PFSK-1 (cell line): ENCODE data around the gene IFNG-AS1.

ENCODE experiments used
- FOXP2 ChIP-seq: optimal IDR thresholded peaks from 2 replicates; pipeline ENCODE3; 2011; ENCODE audit warnings: borderline replicate concordance, control low read depth, inconsistent platforms; ENCODE audit not compliant: insufficient read depth; ENCODE audit errors: extremely low read length, extremely low read depth
- POLR2AphosphoS5 ChIP-seq: IDR thresholded peaks from 2 replicates; pipeline ENCODE4 v1.6.1; 2012; ENCODE audit warnings: low read depth, mild to moderate bottlenecking, control low read depth, low read length, moderate library complexity
- SIN3A ChIP-seq: IDR thresholded peaks from 2 replicates; pipeline ENCODE4 v1.6.1; 2012; ENCODE audit warnings: mild to moderate bottlenecking, low read length, moderate library complexity, borderline replicate concordance; ENCODE audit not compliant: insufficient read depth
- TAF1 ChIP-seq: IDR thresholded peaks from 2 replicates; pipeline ENCODE4 v1.6.1; 2012; ENCODE audit warnings: low read length, control low read depth, borderline replicate concordance; ENCODE audit not compliant: insufficient read depth
- TF ChIP-seq, protein P1 (sequence below), 2 experiments: IDR thresholded peaks; 2 replicates each; pipeline versions ENCODE4 v1.6.1 to v1.8.0; 2011 to 2012; ENCODE audit warnings: low read depth in 2 of 2, low read length in 2 of 2, control low read depth in 1 of 2, inconsistent platforms in 1 of 2, mild to moderate bottlenecking in 1 of 2, moderate library complexity in 1 of 2; ENCODE audit not compliant: insufficient read depth in 1 of 2

IFNG-AS1 gene

DNA sequence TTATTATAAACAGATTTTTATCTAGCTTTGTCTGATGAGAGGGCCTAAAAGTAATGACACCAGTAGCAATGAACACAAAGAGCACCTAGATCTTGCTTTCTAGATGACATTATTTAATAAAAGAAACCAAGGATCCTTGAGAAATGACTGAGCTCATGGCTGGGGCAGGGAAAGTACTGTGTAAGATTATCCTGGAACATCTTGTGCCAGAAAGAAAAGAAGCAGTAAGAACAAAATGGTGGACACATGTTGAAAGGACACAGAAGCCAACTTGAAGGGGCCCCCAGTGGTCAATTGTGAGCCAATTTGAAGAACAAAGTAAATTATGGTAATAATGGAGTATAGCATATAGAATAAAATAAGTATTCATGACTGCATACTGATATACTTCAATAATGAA, 10.0 kb downstream of the IFNG-AS1 start:
- no peak for TF ChIP-seq POLR2AphosphoS5
- TF ChIP-seq, protein P1, sequence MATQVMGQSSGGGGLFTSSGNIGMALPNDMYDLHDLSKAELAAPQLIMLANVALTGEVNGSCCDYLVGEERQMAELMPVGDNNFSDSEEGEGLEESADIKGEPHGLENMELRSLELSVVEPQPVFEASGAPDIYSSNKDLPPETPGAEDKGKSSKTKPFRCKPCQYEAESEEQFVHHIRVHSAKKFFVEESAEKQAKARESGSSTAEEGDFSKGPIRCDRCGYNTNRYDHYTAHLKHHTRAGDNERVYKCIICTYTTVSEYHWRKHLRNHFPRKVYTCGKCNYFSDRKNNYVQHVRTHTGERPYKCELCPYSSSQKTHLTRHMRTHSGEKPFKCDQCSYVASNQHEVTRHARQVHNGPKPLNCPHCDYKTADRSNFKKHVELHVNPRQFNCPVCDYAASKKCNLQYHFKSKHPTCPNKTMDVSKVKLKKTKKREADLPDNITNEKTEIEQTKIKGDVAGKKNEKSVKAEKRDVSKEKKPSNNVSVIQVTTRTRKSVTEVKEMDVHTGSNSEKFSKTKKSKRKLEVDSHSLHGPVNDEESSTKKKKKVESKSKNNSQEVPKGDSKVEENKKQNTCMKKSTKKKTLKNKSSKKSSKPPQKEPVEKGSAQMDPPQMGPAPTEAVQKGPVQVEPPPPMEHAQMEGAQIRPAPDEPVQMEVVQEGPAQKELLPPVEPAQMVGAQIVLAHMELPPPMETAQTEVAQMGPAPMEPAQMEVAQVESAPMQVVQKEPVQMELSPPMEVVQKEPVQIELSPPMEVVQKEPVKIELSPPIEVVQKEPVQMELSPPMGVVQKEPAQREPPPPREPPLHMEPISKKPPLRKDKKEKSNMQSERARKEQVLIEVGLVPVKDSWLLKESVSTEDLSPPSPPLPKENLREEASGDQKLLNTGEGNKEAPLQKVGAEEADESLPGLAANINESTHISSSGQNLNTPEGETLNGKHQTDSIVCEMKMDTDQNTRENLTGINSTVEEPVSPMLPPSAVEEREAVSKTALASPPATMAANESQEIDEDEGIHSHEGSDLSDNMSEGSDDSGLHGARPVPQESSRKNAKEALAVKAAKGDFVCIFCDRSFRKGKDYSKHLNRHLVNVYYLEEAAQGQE (IDR thresholded peaks at IDR 0.05; ENCODE audit: insufficient read depth in 1 of 2, low read depth in 2 of 2, low read length in 2 of 2), result no peak
- no peak for TF ChIP-seq FOXP2
- TF ChIP-seq SIN3A, result no peak
- TF ChIP-seq TAF1, result no peak

DNA sequence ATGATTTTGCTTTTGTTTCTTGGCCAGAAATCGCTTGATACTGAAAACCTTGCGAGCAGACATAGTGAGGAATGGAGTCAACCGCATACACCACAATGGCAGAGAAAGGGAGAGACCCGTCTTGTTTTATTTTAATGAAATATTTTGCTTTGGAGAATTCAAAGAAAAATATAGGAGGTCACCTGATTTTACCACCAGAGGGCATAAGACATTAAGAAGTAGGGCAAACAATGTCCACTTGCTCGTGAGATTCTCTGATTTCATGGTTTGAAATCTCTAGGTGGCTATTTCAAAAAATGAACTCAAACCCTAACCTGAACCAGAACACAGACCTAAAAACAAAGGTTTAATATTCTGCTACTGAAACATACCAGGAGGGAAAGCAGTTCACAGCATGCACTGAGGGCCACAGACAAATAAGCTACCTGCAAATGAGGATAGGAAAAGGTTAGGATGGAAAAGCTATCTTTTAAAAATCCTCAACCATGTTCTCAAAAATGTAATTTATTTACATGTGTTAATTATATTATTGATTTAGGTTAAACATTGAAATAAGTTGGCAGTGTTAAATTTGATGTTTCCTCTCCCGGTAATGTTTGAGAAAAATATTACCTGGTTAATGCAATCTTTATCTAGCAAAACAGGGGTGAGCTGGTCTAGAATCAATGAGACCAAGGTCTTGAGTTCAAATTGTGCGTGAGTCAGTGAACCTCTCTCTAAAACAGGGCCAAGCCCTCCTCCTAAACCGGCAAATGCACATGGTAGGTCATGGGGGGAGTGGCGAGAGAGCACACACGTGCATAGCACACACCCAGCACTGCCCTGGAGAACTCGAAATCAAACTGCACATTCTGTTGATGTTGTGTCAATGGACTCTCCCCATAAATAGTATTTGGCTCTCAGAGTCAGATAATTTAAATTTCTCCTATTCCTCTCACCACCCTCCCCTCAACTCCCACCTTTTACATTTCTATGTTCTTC, 12.5 kb downstream of the IFNG-AS1 start:
- TF ChIP-seq FOXP2 (no peak), POLR2AphosphoS5 (no peak), SIN3A (no peak), TAF1 (no peak)
- TF ChIP-seq, protein P1 (IDR thresholded peaks at IDR 0.05; ENCODE audit: insufficient read depth in 1 of 2, low read depth in 2 of 2, low read length in 2 of 2), result no peak

DNA sequence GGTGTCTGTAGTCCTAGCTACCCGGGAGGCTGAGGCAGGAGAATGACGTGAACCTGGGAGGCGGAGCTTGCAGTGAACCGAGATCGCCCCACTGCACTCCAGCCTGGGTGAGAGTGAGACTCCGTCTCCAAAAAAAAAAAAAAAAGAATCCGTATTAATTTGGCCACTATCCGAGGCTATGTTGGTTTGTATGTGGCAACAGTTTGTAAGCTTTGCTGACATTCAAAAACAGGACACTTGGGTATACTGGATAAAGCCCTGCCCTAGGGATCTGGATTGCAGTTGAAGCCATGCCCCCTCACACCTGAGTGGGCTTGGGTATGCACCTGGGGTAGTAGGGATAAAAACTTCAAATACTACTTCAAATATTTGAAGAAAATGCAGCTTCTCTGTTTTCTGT, 14.5 kb downstream of the IFNG-AS1 start:
- TF ChIP-seq FOXP2 (no peak), SIN3A (no peak), POLR2AphosphoS5 (no peak)
- TF ChIP-seq, protein P1 (IDR thresholded peaks at IDR 0.05; ENCODE audit: insufficient read depth in 1 of 2, low read depth in 2 of 2, low read length in 2 of 2), result no peak

DNA sequence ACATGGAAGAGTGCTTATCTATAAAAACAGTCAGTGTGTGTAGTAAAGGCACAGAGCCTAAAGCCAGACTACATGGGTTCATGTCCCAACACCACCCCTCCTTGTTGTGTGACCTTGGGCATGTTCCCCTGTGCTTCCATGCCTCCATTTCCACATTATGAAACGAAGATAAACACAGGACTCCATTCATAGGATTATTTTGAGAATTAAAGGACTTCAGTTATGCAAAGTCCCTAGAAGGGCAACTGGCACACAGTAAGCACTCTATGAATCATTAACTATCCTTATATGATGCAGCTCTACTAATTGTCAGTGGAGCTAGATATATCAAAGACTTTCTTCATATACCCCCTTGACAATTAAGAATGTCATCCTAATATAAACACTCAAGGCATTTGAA, 17.8 kb downstream of the IFNG-AS1 start:
- no peak for TF ChIP-seq TAF1
- no peak for TF ChIP-seq POLR2AphosphoS5
- TF ChIP-seq, protein P1 (IDR thresholded peaks at IDR 0.05; ENCODE audit: insufficient read depth in 1 of 2, low read depth in 2 of 2, low read length in 2 of 2), result no peak
- TF ChIP-seq FOXP2, result no peak
- TF ChIP-seq SIN3A, result no peak
